Keratinocyte (primary cell): ENCODE results near the gene FYB1.

Source experiments
- EZH2 ChIP-seq: IDR thresholded peaks from one replicate; pipeline ENCODE4 v1.6.1; 2012; ENCODE audit warnings: inconsistent platforms, mild to moderate bottlenecking, low read length, moderate library complexity
- TF ChIP-seq, protein P1 (sequence below), 3 experiments: IDR thresholded peaks in 1 of 3; conservative IDR thresholded peaks in 1 of 3; optimal IDR thresholded peaks in 1 of 3; 2 replicates in 2 of 3; 3 replicates in 1 of 3; pipeline versions ENCODE3 to v1.5.1; 2011; ENCODE audit warnings: low read length in 3 of 3, mild to moderate bottlenecking in 3 of 3, moderate library complexity in 2 of 3, control low read depth in 1 of 3, inconsistent platforms in 1 of 3; ENCODE audit not compliant: insufficient read depth in 2 of 3; ENCODE audit errors: extremely low read depth in 1 of 3

DNA sequence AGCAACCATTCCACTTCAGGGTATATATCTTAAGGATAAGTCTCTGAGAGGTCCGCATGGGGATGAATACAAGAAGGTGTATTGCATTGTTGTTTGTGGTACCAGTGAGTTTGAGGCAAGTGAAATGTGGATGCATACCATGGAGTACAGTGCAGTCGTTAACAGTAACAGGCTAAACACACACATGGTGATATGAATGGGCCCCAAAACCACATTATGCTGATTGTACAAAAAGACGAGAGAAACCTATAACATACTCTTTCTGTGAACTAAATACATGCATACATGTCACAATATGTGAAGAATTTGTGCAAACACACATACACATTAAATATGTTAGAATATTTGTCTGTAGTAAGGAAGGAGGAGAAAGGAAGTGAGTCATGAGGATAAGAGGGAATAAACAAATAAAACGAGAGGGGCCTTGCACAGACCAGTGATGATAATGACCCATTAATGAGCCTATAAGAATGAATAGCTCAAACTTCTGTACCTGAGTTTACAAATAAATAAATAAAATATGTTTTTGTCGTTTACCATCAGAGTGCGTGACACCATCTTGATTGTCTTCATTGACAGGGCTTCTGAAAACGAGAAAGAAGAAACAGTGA, 78.7 kb downstream of the FYB1 start:
- TF ChIP-seq, protein P1, sequence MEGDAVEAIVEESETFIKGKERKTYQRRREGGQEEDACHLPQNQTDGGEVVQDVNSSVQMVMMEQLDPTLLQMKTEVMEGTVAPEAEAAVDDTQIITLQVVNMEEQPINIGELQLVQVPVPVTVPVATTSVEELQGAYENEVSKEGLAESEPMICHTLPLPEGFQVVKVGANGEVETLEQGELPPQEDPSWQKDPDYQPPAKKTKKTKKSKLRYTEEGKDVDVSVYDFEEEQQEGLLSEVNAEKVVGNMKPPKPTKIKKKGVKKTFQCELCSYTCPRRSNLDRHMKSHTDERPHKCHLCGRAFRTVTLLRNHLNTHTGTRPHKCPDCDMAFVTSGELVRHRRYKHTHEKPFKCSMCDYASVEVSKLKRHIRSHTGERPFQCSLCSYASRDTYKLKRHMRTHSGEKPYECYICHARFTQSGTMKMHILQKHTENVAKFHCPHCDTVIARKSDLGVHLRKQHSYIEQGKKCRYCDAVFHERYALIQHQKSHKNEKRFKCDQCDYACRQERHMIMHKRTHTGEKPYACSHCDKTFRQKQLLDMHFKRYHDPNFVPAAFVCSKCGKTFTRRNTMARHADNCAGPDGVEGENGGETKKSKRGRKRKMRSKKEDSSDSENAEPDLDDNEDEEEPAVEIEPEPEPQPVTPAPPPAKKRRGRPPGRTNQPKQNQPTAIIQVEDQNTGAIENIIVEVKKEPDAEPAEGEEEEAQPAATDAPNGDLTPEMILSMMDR (optimal IDR thresholded peaks at IDR 0.05 in 1 of 3, IDR thresholded peaks at IDR 0.05 in 1 of 3, conservative IDR thresholded peaks at IDR 0.05 in 1 of 3; ENCODE audit: extremely low read depth in 1 of 3, insufficient read depth in 2 of 3, low read length in 3 of 3) = no peak
- no peak for TF ChIP-seq EZH2
